Measurements from ENCODE around the gene USP48.
"Not testable (repeated sequence)": the region's sequence is repeated elsewhere in the genome, so short reads cannot be mapped to it uniquely, and the experiment has no call there.

USP48 gene

DNA sequence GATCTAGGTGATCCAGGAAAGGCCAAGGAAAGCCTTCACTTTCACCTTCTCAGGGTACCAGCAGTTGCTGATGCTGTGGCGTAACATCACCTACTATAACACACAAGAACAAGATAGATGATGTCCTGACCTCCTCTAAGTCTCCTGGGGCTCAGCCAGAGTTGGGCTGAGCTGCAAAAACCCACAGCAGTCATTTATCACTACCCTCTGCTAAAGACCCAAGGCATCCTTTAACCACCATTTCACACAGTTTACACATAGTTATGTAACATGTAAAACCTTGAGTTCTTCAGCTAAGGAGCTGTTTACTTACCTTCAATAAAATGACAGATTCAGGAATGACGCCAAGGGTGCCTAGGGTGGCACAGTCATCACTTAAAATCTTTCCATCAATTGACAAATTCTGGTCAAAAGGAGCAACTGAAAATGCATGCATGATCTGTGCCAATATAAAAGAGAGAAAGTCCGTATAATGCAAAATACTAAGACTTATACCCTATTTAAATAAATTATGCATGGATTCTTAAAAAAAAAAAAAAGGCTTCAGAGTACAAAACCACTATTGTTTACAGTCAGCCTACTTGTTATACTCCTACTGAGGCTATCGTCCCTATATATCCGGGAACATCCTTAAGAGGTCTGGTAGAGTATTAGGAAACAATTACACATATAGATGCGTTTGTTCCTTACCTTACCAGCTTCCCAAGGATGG, 93.1 kb downstream of the USP48 start:
- no peak for DNase-seq

DNA sequence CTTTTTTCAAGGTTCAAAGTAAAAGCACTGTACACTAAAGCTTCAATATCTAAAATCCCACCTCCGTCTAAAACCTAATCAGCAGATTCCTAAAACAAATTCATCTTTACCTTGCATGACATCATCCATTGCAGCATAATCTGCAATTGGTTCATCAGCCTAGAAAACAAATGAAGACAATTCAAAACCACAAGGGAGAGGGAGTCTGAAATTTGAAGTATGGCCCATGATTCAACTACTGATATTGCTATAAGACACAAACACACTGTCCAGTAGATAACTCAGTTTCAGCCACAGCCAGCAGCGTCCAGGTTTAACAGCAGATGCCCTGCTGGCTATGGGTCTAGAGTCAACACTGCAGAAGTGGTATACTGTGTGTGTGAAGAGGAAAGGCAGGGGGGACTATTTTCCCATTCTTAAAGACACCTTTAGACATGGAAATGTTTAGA, 95.8 kb downstream of the USP48 start:
- no peak for DNase-seq

DNA sequence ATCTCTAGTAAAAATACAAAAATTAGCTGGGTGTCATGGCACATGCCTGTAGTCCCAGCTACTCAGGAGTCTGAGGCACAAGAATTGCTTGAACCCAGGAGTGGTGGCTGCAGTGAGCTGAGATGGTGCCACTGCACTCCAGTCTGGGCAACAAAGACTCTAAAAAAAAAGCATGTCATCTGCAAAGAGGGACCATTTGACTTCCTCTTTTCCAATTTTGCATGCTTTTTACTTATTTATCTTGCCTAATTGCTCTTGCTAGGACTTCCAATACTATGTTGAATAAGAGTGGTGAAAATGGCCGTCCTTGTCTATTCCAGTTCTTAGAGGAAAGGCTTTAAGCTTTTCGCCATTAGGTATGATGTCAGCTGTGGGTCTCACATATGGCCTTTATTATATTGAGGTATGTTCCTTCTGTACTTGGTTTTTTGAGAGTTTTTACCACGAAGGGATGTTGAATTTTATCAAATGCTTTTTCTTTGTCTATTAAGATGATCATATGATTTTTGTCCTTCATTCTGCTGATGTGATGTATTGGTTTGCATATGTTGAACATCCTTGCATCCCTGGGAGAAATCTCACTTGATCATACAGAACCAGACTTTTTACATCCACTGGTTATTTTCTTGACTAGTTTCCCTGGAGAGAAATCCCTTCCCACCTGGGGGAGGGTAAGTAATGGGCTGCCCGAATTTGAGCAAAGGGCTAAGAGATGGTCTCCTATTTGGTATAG, 96.8 kb downstream of the USP48 start:
- DNase-seq: no peak

DNA sequence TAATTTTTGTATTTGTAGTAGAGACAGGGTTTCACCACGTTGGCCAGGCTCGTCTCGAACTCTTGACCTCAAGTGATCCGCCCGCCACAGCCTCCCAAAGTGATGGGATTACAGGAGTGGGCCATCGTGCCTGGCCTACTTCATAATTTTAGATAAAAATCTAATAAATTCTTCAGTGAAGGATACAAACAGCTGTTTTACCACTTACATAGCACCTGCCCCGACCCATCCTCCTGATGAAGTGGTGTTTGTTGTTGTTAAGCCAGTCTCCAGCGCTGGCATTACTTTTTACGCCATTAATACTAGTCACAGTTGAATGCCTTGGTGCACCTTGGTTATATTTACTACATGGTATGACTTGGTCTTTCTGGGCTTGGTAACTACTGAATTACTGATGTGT, 101.5 kb downstream of the USP48 start:
- DNase-seq: no peak

DNA sequence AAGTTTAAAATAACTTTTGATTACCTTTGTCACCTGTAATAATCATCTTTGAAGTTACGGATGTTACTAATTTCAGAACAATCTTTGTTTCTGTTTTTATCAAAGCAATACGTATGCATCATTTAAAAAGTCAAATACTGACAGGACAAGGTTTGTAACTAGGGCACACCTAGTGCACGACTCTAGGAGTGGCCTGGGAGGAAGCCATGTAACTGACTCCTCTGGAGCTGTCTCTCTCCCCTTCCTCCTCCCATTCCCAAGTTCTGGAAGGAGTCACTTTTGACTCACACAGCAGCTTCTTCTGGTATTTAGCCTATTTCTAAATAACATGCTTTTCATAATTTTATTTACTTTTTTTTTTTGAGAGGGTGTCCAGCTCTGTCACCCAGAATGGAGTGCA, 102.0 kb downstream of the USP48 start:
- peak; percentile 66 for DNase-seq

DNA sequence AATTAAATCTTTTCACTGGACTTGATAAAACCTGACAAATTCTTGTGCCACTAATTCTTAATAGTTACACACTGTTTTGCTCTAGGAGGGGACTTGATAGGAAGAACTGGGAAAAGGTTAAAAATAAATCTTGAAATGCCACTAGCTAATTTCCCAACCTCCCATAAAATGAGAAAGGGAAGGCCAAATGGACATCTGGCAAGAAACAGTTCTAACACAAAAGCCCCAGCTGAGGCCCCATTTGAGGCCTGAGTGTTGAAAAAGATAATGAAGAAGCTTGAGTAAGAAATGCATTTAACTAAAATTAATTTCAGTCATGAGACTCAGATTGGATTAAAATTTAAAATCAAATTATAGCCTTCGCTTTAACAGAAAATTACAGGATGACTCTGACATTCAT, 102.6 kb downstream of the USP48 start:
- DNase-seq: no peak

DNA sequence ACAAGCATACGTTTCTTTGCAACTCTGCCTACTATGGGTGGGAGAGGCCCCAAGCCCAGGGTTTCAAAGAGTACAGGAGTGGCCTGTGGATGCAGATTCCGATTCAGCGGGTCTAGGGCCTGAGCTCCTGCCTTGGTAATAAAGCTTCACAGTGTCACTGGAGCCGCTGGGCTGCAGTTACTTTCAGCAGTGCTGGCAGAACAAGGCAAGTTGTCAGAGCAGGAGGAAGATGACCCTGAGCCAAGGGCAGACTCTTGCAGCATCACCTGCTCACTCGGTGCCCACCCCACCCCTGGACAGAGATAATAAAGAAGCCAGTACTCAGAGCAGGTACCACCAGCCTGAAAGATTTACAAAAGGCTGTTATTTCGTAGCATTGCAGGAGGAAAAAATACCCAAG, 105.8 kb downstream of the USP48 start:
- no peak for DNase-seq

DNA sequence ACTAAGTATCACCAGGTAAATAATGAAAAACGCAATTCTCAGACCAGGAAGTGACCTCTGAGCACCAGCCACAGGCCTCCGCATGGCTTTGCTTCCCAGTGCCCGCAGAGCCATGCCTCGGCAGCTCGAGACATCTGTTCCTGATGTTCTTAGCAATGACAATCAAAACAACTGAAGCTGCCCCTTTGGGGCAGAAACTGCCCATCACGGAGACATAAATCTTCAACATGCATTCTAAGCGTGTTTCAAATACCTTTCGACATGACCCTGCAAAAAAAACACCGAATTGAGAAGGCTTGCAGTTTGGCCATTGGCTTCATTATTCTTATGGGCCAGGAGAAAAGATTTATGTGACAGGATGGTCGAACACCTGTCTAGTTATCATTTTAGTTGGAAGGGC, 108.0 kb downstream of the USP48 start:
- peak; percentile 69 for DNase-seq

DNA sequence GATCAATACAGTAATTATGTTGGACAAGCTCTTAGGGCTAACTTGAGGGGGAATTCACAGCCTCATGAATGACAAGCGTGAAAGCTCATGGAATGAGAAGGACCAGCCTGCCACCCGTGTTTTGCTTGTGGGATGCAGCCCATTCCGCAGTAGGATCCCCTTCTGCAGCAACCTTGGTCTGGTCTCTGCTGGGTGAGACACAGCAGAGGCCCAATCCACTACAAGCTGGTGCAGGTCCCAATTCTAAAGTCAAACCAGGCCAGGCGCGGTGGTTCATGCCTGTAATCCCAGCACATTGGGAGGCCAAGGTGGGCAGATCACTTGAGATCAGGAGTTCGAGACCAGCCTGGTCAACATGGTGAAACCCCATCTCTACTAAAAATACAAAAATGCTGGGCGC, 109.1 kb downstream of the USP48 start:
- not testable (repeated sequence) for DNase-seq

DNA sequence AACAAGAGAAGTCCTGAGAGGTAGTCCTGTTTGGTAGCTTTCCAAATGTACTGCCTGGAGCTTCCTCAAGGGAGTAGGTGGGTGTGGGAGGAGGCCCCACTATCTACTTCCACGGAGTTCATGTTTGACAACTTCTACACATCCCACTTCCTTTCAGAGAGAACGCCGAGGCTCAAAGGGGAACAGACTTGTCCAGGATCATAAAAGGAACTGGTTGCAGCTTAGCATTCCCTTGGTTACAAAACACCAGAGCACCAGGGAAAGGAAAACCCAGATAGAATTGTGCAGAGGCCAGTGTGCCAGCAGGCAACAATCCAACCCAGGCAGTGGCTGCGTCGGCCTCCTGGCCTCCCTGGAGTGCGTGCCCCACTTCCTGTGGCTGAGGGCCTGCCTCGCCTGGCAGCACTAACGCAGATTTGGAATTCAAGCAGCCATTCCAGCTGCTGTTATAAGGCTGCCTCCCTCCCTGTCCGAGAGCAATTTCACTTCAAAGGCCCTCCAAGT, 109.6 kb downstream of the USP48 start:
- peak; percentile 72 for DNase-seq

DNA sequence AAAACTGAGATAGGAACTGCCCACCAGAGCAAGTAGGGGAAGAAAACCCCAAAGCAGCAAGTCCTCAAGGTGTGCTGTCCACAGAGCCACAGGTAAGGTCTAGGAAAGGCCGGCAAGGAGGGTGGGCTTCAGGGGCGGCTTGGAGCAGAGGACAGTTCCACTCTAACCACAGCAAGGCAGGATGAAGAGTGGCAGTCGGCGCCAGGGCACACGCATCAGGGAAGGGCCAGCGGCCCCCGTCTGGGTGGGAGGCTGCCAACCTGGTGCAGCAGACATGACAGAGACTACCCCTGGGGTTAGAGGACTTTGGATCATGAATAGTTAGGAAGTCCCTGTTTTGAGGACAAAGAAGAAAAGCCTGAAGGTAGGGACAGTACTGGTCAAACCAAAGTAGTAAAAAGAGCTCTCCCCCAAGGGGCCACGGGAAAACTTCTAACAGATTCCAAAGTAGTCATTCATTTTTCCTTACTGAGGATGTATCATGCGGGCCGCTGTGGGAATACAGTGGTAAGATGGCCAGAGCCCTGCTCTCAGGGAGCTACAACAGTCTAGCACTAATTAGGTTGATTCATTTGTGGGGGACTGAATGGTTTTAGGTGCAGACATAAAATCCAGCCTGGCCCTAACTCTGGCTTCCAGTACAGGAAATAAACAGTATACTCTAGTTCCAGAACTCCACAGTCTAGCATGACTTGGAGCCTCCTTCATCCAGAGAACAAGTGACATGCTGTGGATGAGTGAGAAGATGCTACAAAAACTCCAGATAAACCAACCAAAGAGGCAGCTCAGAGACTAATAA, 110.3 kb downstream of the USP48 start:
- peak; percentile 68 for DNase-seq

DNA sequence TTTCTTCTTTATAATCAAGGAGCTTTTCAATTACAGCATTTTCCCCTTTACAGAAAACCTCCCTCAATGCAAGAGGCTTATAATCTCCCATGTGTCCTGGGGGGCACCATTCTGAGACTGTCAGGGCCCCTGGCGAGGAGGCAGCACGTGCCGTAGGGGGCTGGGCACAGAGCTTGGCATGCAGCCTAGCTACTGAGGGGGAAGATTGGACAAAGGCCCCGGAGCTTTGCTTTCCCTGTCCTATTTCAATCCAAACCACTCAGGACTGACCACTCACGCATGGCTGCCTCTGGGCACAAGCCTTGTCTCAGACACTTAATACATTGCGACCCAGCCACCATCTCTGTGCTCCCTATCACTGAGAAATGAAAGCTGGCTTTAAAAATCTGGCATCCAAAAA, 111.0 kb downstream of the USP48 start:
- no peak for DNase-seq

DNA sequence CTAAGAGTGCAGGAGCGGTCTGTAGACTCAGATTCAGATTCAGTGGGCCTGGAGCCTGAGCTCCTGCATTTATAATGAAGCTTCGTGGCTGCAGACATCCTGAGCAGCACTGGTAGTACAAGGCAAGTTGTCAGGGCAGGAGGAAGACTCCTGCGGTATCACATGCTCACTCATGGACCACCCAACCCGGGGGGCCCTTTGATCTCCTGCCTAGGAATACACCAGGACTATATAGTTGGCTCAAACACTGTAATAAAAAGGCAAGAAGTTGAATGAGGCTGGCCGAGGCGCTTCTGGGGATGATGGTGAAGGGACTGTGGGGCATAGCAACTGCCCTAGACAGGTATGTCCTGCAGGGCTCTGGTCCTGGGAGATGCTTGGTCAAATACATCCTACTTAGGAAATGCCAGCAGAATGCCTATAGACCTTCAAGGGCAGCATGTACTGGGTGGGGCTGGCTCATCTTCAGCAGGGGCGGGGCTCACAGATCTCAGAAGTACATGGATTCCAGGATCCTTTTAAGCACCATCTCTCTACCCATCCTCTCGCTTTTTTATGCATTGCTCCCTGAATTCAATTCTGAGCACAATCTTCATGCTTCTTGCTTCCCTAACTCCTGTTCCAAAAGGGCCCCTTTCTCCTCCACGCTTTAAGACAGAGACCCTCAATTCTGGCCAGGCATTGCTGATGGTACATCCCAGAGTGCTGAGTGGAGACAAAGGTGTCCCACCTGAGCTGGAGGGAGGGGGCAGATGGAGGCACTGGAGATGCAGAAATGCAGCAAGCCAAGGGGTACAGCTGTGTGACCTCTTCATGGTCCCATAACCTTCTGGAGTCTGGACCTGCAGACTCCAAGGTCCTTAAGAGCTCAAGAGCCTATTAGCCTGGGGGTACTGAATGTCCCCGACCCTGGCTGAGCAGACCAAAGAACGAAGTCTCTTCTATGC, 111.7 kb downstream of the USP48 start:
- DNase-seq: no peak

DNA sequence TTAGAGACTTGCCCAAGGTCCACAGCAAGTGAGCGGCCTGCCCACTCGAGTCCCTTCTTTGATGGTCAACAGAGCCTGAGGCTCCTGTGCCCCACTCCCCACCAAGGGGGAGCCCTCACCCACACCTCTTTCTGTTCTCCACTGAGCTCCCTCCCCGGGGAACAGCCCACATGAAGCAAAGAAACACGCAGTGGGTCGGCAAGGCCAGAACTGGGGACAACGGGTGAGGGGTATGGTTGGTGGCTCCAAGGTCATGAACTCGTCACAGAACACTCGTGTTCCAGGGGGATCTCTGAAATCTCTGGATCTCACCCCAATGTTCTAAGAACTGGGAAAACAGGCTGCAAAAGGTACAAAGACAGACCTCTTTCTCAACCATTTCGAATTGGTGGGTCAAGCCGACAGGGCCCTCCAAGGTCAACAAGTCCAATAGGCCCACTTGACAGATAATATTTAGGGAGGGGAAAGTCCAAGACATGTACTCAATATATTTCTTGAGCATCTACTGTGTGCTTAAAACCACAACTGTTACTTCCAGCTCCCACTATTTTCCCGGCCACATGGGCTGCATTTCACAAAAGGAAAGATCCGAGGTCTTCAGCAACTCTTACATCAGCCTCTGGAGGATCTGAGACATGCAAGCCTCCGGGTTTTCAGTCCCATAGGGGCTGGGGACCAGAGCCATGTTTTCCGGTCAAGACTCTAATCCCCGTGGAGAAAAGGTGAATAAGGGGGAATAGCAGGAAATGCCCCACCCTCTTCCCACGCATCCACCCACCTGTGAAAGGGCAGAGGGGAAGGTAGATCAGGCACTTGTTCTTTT, 112.7 kb downstream of the USP48 start:
- DNase-seq: no peak

DNA sequence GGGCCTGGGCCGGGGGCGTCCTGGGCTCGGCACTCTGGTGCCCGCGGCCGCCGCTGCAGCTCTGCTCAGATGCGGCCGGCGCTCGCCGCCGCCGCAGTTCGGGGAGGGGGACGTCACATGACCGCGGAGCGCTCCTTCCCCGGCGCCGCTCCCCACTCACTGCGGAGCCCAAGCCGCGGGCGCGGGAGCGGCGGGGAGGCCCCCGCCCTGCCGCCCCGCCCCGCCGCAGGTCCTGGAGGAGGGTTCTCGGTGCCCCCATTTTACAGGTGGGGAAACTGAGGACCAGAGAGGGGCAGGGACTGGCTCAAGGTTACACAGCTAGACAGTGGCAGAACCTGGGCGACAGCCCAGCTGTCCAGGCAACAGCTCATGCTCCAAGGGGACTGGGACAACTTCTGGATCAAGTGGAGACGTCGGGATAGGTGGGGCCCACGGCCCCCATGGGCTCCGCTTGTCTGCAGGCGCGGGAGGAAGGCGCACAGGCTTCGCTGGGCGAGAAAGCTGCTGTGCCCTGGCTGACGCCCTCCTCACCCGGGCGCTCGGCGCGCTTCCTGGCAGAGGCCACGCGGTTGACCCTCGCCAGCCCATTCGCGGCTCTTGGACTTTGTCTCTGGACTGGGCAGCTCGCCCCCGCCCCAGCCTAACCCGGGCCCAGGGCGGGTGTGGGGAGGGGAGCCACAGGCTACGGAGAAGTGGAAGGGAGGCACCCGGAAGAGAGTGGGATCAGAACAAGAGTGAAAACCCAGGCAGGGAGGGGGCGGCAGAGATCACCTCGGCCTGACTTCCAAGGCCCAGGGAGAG, 113.5 kb downstream of the USP48 start, which contains the start of gene RAP1GAP:
RAP1GAP (minus strand) TSS at position 100 of the 801 bp plus-strand sequence. CDS start 49,325 bp downstream, outside the sequence.
- no peak for DNase-seq

DNA sequence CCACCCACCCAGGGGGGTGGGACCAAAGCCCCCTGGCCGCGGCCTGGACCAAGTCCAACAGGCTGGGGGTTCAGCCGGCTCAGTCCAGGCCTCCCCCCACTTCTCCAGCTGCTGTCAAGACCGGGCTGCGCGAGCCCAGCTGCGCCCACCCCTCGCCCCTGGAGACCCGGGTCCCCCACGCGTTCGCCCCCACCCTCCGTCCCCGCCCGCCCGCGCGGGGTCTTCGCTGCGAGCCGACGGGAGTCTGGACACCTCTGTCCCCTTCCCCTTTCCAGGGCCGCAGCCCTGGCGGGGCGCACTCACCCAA, 114.0 kb downstream of the USP48 start:
- no peak for DNase-seq

DNA sequence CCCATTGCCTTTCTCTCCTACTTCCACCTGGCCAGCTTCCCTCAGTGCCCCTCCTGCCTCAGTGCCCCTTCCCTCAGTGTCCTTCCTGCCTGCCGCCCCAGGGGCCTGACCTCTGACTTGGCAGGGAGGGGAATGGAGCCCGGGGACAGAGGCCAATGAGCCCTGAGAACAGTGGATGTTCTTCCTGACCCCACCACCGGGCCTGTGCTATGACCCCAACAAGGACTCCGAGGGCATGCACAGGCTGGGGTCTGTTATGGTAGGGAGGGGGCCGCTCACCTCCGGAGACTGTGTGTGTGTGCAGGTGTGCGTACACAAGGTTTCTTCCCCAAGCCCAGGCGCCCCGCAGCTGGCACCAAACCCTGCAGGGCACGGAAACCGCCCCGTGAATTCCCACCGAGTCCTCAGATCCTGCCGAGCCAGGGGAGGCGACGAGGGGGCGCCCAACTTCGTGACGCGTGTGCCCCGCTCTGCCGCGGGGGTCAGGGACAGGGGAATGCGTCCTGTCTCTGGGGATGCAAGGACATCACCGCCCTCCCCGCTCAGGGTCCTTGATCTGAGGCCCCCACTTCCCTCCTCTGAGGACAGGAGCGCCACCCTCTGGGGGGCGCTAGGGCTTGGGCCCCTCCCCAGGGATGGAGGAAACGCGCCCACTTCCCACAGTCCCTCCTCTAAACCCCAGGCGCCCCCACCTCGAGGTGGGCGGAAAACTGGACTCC, 114.6 kb downstream of the USP48 start:
- no peak for DNase-seq

DNA sequence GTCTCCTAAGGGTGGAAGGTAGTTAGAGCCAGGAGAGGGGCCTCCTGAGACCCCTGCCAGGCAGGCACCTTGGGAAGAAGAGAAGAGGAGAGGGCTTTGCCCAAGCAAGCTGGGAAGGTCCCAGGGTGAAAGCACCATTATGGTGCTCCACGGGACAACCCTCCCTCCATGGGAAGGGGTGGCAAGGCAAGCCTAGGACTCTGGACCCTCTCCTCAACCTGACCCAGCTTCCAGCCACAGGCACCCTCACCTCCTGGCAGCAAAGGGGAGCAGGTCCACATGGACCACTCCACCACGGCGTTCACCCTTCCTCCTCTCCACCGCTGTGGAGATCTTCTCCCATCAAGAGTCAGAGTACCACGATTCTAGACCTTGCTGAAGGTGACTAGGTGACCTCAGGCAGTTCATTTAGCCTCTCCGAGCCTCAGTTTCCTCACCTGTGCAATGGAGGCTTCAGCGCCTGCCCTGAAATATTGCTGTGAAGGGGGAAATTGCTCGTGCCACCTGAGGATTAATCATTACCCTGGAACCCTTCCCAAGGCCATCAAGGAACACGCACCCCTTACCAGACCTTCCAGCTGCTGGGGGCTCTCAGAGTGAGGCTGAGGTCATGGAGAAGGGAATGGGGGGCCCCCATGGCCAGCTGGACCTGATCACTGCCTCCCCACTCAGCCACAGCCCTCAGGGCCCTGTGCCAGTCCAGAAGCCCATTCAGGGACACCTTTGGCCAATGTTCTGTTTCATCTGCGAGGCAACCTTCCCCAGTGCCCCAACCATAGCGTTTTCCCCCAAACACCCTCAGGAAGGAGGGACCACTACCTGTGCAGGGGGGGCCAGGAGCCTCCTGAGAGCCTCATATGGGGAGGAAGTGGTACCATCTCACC, 115.4 kb downstream of the USP48 start:
- no peak for DNase-seq

Measured in fibroblast of skin of back (primary cell).